ENCODE measurements around the gene IL31RA. TPM values are rescaled to one million over a fixed set of nuclear protein-coding genes. Genes with fewer than 3 reads are reported as not detected.
"Not testable (repeated sequence)": the region's sequence is repeated elsewhere in the genome, so short reads cannot be mapped to it uniquely, and the experiment has no call there.

The IL31RA gene
- total RNA-seq, 2 experiments from 2014 or later: 0.15 to 0.28 TPM

GRCh38 chr5:55925181-55925580, 74.0 kb downstream of the IL31RA start:
- H3K4me1 Mint-ChIP-seq: peaks cover 17% of the 10 kb centered on the region
- H3K27ac Mint-ChIP-seq: no peak overlapping the region
- no peaks in the 10 kb centered on the region for H3K36me3 Mint-ChIP-seq (ENCODE audit: low read depth)
- no peak for DNase-seq
- H3K9me3 Mint-ChIP-seq: no peaks in the 10 kb centered on the region
- POLR2A ChIA-PET: interaction anchor here (4.0 kb wide), 1 partner anchor 10 kb away, joined by 15 read pairs; no protein-coding TSS in a partner anchor
- H3K27me3 Mint-ChIP-seq: no peaks in the 10 kb centered on the region
- no peak overlapping the region for H3K4me3 Mint-ChIP-seq
- CTCF ChIA-PET: no interaction called here

GRCh38 chr5:55925712-55926111, 74.6 kb downstream of the IL31RA start:
- Mint-ChIP-seq H3K4me1 (peaks cover 15% of the 10 kb centered on the region), H3K27ac (no peak overlapping the region), H3K4me3 (no peak overlapping the region), H3K27me3 (no peaks in the 10 kb centered on the region), H3K9me3 (no peaks in the 10 kb centered on the region), H3K36me3 (ENCODE audit: low read depth) (no peaks in the 10 kb centered on the region)
- ChIA-PET POLR2A (no interaction called here), CTCF (no interaction called here)
- no peak for DNase-seq

- Mint-ChIP-seq H3K27me3 (no peaks in the 10 kb centered on the region), H3K27ac (no peak overlapping the region), H3K4me1 (peaks cover 14% of the 10 kb centered on the region), H3K36me3 (ENCODE audit: low read depth) (no peaks in the 10 kb centered on the region), H3K4me3 (no peak overlapping the region), H3K9me3 (no peaks in the 10 kb centered on the region)
- CTCF ChIA-PET: interaction anchor here (1.5 kb wide), 1 partner anchor 11 kb away, joined by 4 read pairs; no protein-coding TSS in a partner anchor
- DNase-seq: no peak
- POLR2A ChIA-PET: no interaction called here
Measured at GRCh38 chr5:55926476-55926875, 75.3 kb downstream of the IL31RA start.

DNA sequence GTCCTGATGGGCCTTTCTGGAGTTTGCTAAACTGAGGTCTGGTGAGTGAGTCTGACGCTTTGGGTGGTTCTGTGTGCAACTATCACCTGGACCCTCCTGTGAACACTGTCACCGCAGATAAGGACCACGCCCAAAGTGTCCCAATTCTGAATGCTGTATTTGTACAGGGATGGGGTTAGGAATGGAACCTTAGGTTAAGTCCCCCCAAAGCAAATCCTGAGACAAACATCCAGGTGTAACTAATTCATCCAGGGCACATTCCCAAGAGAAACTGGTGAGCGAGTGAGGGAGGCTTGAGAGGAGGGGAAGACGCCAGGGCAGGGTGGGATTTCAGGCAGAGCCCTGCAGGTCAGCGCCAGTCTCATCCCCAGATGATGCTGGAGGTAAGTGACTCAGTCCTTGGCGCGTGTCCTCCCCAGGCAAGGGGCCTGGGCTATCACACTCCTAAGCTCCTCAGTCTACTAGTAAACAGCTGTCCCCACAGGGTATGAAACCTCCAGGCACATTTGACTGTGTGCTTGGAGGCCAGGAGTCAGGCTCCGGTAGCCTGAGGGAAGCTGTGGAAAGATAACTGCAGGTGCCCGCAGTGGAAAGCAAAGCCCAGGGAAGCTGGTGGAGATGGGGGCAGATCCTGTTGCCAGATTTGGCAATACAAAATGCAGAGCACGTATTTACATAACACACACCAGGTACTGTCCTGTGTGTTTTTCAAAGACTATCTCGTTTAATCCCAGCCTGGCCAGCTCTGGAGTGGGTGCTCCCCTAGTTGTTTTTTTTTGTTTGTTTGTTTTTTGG, 76.9 kb downstream of the IL31RA start:
- ChIA-PET POLR2A (no interaction called here), CTCF (interaction anchor here (1.5 kb wide), 1 partner anchor 9 kb away, joined by 4 read pairs; no protein-coding TSS in a partner anchor)
- Mint-ChIP-seq H3K4me3 (no peak overlapping the region), H3K4me1 (peaks cover 10% of the 10 kb centered on the region), H3K27me3 (no peaks in the 10 kb centered on the region), H3K27ac (no peak overlapping the region), H3K9me3 (no peaks in the 10 kb centered on the region), H3K36me3 (ENCODE audit: low read depth) (no peaks in the 10 kb centered on the region)
- no peak for DNase-seq

DNA sequence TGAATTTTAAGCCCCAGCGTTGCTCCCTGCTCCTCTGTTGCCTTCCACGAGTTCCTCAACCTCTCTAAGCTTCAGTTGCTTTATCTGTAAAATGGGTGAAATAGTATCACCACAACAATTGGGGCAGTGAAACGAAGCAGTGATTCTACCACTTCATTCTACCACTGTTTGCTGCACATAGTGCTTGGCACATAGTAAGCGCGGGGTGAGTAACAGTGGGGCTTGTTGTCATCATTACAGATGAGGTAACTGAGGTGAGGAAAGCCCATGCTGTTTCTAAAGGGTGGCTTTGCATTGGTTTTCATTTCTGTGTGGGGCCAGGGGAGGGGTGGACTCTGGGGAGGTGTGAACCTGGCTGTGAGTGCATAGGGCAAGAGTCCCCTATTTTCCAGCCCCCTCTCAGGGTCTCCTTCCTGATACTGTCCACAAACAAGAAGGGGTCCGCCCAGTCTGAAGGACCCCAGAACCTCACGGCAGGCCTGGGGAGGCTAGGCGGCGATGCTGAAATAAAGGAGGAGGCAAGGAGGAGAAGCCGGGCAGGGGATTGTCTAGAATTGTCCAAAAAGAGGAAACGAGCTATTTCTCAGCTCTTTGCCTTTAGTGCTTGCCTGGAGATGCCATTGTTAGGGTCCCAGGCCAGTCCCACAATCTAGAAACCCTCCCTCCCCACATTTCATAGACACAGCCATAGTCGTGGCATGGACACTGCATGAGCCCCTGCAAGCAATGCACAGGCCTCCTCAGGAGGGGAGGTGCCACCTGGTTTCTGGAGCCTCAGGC, 78.1 kb downstream of the IL31RA start:
- CTCF ChIA-PET: no interaction called here
- POLR2A ChIA-PET: no interaction called here
- no peak for DNase-seq
- Mint-ChIP-seq H3K27me3 (no peaks in the 10 kb centered on the region), H3K9me3 (no peaks in the 10 kb centered on the region), H3K27ac (no peak overlapping the region), H3K4me1 (no peaks in the 10 kb centered on the region), H3K36me3 (ENCODE audit: low read depth) (no peaks in the 10 kb centered on the region), H3K4me3 (no peak overlapping the region)

DNA sequence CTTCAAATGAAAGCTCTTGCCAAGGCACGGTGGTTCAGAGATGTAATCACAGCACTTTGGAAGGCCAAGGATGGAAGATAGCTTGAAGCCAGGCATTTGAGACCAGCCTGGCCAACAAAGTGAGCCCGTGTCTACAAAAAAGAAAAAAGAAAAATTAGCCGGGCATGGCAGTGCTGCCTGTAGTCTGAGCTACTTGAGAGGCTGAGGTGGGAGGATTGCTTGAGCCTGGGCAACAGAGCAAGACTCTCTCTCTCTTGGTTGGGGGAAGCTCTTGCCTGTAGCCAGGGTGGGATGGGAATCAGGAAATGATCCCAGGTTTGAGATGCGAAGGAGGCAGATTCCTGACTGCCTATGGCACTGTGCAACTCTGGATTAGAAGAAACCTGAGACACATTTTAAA, 81.5 kb downstream of the IL31RA start:
- no peak for DNase-seq
- Mint-ChIP-seq H3K27me3 (no peaks in the 10 kb centered on the region), H3K36me3 (ENCODE audit: low read depth) (peaks cover 7% of the 10 kb centered on the region), H3K4me1 (peaks cover 4% of the 10 kb centered on the region), H3K4me3 (no peak overlapping the region), H3K27ac (no peak overlapping the region), H3K9me3 (no peaks in the 10 kb centered on the region)
- CTCF ChIA-PET: interaction anchor here (1.1 to 1.4 kb wide), 2 partner anchors 10 to 268 kb away, joined by 3 to 4 read pairs; no protein-coding TSS in a partner anchor
- POLR2A ChIA-PET: no interaction called here

DNA sequence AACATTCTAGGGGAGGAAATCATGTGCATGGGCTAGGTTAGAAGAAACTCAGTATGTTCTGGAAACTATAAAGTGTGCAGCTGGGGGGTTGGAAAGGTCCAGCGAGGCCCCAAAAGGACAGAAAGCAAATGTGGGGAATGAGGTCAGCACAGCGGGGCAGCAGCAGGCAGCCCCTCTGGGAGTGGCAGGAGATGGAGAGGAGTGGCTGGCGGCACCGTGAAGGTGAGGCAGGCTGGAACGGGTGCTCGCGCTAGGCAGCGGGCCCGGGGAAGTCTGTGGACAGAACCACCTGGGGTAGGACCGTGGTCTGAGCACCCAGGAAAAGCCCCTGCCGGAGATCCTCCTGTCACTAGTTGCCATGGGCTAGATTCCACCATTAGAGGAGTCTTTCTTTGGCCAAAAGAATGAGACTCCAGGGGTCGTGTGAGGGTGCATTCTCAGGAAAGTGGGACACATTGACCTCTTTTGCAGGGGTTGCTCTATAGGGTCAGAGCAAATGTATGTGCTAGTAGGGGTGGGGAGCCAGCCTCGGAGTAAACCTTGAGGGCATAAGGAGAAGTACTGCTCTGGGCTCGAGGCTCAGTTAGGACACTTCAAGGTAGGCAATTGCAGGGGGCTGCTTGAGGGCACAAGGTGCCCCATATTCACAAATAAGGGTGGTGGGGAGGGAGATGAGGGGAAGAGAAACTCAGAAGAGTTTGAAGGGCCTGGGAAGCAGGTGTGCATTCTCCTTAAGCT, 82.4 kb downstream of the IL31RA start:
- Mint-ChIP-seq H3K4me1 (peaks cover 4% of the 10 kb centered on the region), H3K27me3 (no peaks in the 10 kb centered on the region), H3K9me3 (no peaks in the 10 kb centered on the region), H3K27ac (no peak overlapping the region), H3K36me3 (ENCODE audit: low read depth) (peaks cover 7% of the 10 kb centered on the region), H3K4me3 (no peak overlapping the region)
- no peak for DNase-seq
- ChIA-PET CTCF (interaction anchor here (1.4 to 4.6 kb wide), 2 partner anchors 10 to 267 kb away, joined by 4 to 96 read pairs; no protein-coding TSS in a partner anchor), POLR2A (no interaction called here)

GRCh38 chr5:55934115-55934613, 83.0 kb downstream of the IL31RA start:
- Mint-ChIP-seq H3K27ac (no peak overlapping the region), H3K27me3 (no peaks in the 10 kb centered on the region), H3K9me3 (no peaks in the 10 kb centered on the region), H3K36me3 (ENCODE audit: low read depth) (peaks cover 13% of the 10 kb centered on the region), H3K4me1 (peaks cover 4% of the 10 kb centered on the region), H3K4me3 (no peak overlapping the region)
- CTCF ChIA-PET: interaction anchor here (3.9 to 4.6 kb wide), 2 partner anchors 267 to 337 kb away, joined by 27 to 96 read pairs; no protein-coding TSS in a partner anchor
- POLR2A ChIA-PET: interaction anchor here (2.3 kb wide), 1 partner anchor 11 kb away, joined by 15 read pairs; no protein-coding TSS in a partner anchor
- DNase-seq: no peak

GRCh38 chr5:55934720-55935119, 83.6 kb downstream of the IL31RA start:
- ChIA-PET CTCF (interaction anchor here (0.8 to 4.6 kb wide), 10 partner anchors 11 to 336 kb away, joined by 4 to 96 read pairs (median 6); no protein-coding TSS in a partner anchor), POLR2A (interaction anchor here (2.3 kb wide), 1 partner anchor 12 kb away, joined by 15 read pairs; no protein-coding TSS in a partner anchor)
- Mint-ChIP-seq H3K4me1 (peaks cover 6% of the 10 kb centered on the region), H3K27me3 (no peaks in the 10 kb centered on the region), H3K27ac (no peak overlapping the region), H3K4me3 (no peak overlapping the region), H3K36me3 (ENCODE audit: low read depth) (peaks cover 18% of the 10 kb centered on the region), H3K9me3 (no peaks in the 10 kb centered on the region)
- DNase-seq: no peak

- DNase-seq: no peak
- CTCF ChIA-PET: interaction anchor here (0.6 to 4.6 kb wide), 18 partner anchors 10 to 984 kb away, joined by 3 to 96 read pairs (median 6); no protein-coding TSS in a partner anchor
- Mint-ChIP-seq H3K36me3 (ENCODE audit: low read depth) (peaks cover 24% of the 10 kb centered on the region), H3K27ac (no peak overlapping the region), H3K27me3 (no peaks in the 10 kb centered on the region), H3K4me1 (peaks cover 6% of the 10 kb centered on the region), H3K4me3 (no peak overlapping the region), H3K9me3 (no peaks in the 10 kb centered on the region)
- POLR2A ChIA-PET: interaction anchor here (2.3 kb wide), 1 partner anchor 12 kb away, joined by 15 read pairs; no protein-coding TSS in a partner anchor
Measured at GRCh38 chr5:55935371-55935770, 84.2 kb downstream of the IL31RA start.

DNA sequence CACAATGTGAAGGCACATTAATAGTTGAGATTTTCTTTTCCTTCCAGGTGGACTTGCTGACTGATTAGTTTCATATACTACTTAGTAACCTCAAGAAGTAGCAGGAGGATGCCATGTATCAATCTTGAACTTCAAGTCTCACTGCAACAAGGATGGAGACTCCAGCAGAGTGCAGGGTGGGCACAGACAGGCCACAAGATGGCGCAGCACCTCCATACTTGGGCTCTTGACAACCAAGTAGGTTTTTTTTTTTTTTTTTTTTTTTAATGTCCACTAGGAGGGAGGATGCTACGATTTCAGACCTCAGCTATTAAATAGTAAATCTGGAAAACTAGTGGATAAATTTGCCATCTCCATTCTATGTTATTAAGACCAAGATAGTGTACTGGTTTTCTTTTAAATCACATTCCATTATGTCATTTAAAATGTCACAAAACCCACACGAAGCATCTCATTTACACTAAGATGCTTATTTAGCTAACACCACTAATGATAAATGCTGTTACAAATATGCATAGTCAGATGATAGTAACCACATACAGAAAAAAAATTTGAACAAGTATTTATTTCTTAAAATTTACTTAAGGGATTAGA, 85.0 kb downstream of the IL31RA start:
- peaks cover 6% of the 10 kb centered on the region for H3K4me1 Mint-ChIP-seq
- H3K4me3 Mint-ChIP-seq: no peak overlapping the region
- POLR2A ChIA-PET: interaction anchor here (0.8 to 2.3 kb wide), 6 partner anchors 13 to 879 kb away, joined by 3 to 15 read pairs (median 3); partner anchors contain the start of genes IL6ST and MAP3K1
- H3K36me3 Mint-ChIP-seq (ENCODE audit: low read depth): peaks cover 29% of the 10 kb centered on the region
- no peak overlapping the region for H3K27ac Mint-ChIP-seq
- CTCF ChIA-PET: interaction anchor here (0.6 to 4.6 kb wide), 52 partner anchors 9 to 1609 kb away, joined by 3 to 96 read pairs (median 4); no protein-coding TSS in a partner anchor
- DNase-seq: peak; percentile 82
- H3K27me3 Mint-ChIP-seq: no peaks in the 10 kb centered on the region
- no peaks in the 10 kb centered on the region for H3K9me3 Mint-ChIP-seq

GRCh38 chr5:55937598-55937997, 86.4 kb downstream of the IL31RA start:
- POLR2A ChIA-PET: interaction anchor here (1.2 to 1.7 kb wide), 2 partner anchors 40 to 263 kb away, joined by 3 to 5 read pairs; no protein-coding TSS in a partner anchor

More at GRCh38 chr5:55937598-55937997, 86.4 kb downstream of the IL31RA start:
- H3K27me3 Mint-ChIP-seq, H3K4me1 Mint-ChIP-seq, DNase-seq, H3K4me3 Mint-ChIP-seq, H3K27ac Mint-ChIP-seq, H3K9me3 Mint-ChIP-seq: not testable (repeated sequence)
- CTCF ChIA-PET: interaction anchor here (1.1 to 4.6 kb wide), 13 partner anchors 7 to 962 kb away, joined by 3 to 96 read pairs (median 7); no protein-coding TSS in a partner anchor
- H3K36me3 Mint-ChIP-seq (ENCODE audit: low read depth): peaks cover 42% of the 10 kb centered on the region

Data from activated CD4-positive, alpha-beta memory T cell treated with anti-CD3 and anti-CD28 coated beads, Interleukin-2, amount 10 ng/mL, durations not matched to agents 7 days and 5 days (primary cell).